HepG2 (cell line): ENCODE measurements around the gene SQOR. TPM values are rescaled to one million over a fixed set of nuclear protein-coding genes. Genes with fewer than 3 reads are reported as not detected.

Experiments used
- AKAP8 ChIP-seq: sonication (generic); formaldehyde crosslinking; IDR thresholded peaks from 2 replicates; pipeline ENCODE4 v1.5.1; 2020; ENCODE audit warnings: mild to moderate bottlenecking, missing genetic modification reagents
- CBX2 ChIP-seq, 2 experiments: fragments of 200-600 bp in 1 of 2; sonication (generic); formaldehyde crosslinking in 1 of 2; IDR thresholded peaks; 2 replicates each; pipeline versions ENCODE4 v1.7.0 to v1.8.1; 2018 to 2022; ENCODE audit warnings: low read depth in 2 of 2, low read length in 1 of 2, mild to moderate bottlenecking in 1 of 2, missing genetic modification reagents in 1 of 2
- DNMT1 ChIP-seq: sonication (generic); formaldehyde crosslinking; IDR thresholded peaks from 2 replicates; pipeline ENCODE4 v1.5.1; 2020; ENCODE audit warnings: mild to moderate bottlenecking, missing genetic modification reagents
- FOSL1 ChIP-seq: sonication (generic); formaldehyde crosslinking; IDR thresholded peaks from 2 replicates; pipeline ENCODE4 v1.9.0; 2021; ENCODE audit warnings: missing genetic modification reagents, borderline replicate concordance
- GATA4 ChIP-seq: sonication (generic); IDR thresholded peaks from 2 replicates; pipeline ENCODE4 v1.6.1; 2016; ENCODE audit warnings: antibody characterized with exemption, low read depth, borderline replicate concordance
- IRX3 ChIP-seq: sonication (generic); formaldehyde crosslinking; IDR thresholded peaks from 2 replicates; pipeline ENCODE4 v1.8.1; 2023; ENCODE audit warnings: mild to moderate bottlenecking, low read depth, missing genetic modification reagents, borderline replicate concordance
- NBN ChIP-seq: fragments of 450-650 bp; conservative IDR thresholded peaks from 2 replicates; pipeline ENCODE4 v1.6.1; 2017
- SAP130 ChIP-seq: IDR thresholded peaks from 2 replicates; pipeline ENCODE4 v1.6.1; 2016; ENCODE audit warnings: low read depth
- TEAD2 ChIP-seq: sonication (generic); formaldehyde crosslinking; IDR thresholded peaks from 2 replicates; pipeline ENCODE4 v1.9.0; 2021; ENCODE audit warnings: missing genetic modification reagents
- TOPORS ChIP-seq: sonication (generic); formaldehyde crosslinking; IDR thresholded peaks from 2 replicates; pipeline ENCODE4 v1.8.0; 2023; ENCODE audit warnings: mild to moderate bottlenecking, missing genetic modification reagents
- XBP1 ChIP-seq: sonication (generic); formaldehyde crosslinking; IDR thresholded peaks from 2 replicates; pipeline ENCODE4 v1.5.0; 2020; ENCODE audit warnings: missing genetic modification reagents
- ZBTB20 ChIP-seq: sonication (generic); formaldehyde crosslinking; IDR thresholded peaks from 2 replicates; pipeline ENCODE4 v1.8.1; 2023; ENCODE audit warnings: missing genetic modification reagents, low read depth, mild to moderate bottlenecking, borderline replicate concordance
- ZNF329 ChIP-seq: sonication (generic); formaldehyde crosslinking; IDR thresholded peaks from 2 replicates; pipeline ENCODE4 v1.9.0; 2021; ENCODE audit warnings: low read depth, mild to moderate bottlenecking, missing genetic modification reagents
- ZNF484 ChIP-seq: sonication (generic); formaldehyde crosslinking; IDR thresholded peaks from 2 replicates; pipeline ENCODE4 v1.5.1; 2020; ENCODE audit warnings: mild to moderate bottlenecking, low read depth, missing genetic modification reagents, borderline replicate concordance
- ZNF761 ChIP-seq: sonication (generic); formaldehyde crosslinking; conservative IDR thresholded peaks from 2 replicates; pipeline ENCODE4 v1.4.0; 2020; ENCODE audit warnings: mild to moderate bottlenecking, missing genetic modification reagents
- ZNF792 ChIP-seq: IDR thresholded peaks from 2 replicates; pipeline ENCODE4 v1.6.1; 2016
- ZSCAN31 ChIP-seq: sonication (generic); formaldehyde crosslinking; IDR thresholded peaks from 2 replicates; pipeline ENCODE4 v1.5.0; 2020; ENCODE audit warnings: low read depth, mild to moderate bottlenecking, missing genetic modification reagents
- polyA plus RNA-seq, 8 experiments: library from polyadenylated mRNA; depleted of rRNA in 3 of 8; stranded (reverse) in 7 of 8; unstranded in 1 of 8; fragments of >200 nt; fragmentation: Illumina TruSeq in 4 of 8; extraction: Trizol in 4 of 8; gene quantifications; 2 replicates each; pipeline versions ENCODE4 v1.2.1 to v1.2.3, GENCODE V29; 2011 to 2016; ENCODE audit warnings: low read depth in 4 of 8, missing spikeins in 1 of 8, mixed read lengths in 1 of 8; ENCODE audit not compliant: insufficient read depth in 1 of 8
- total RNA-seq, 5 experiments: library from RNA; depleted of rRNA; stranded (reverse); fragments of >200 nt; fragmentation: Illumina TruSeq; extraction: Trizol; gene quantifications; 2 replicates each; pipeline ENCODE4 v1.2.3, GENCODE V29; 2016; ENCODE audit warnings: low read depth in 1 of 5
- TF ChIP-seq, protein P1 (sequence below): IDR thresholded peaks from 2 replicates; pipeline ENCODE4 v1.6.1; 2016; ENCODE audit warnings: missing biosample characterization, missing genetic modification reagents, low read depth
- TF ChIP-seq, protein P2 (sequence below): sonication (generic); formaldehyde crosslinking; IDR thresholded peaks from 2 replicates; pipeline ENCODE4 v1.8.0; 2022; ENCODE audit warnings: missing genetic modification reagents, low read depth, mild to moderate bottlenecking, borderline replicate concordance
- TF ChIP-seq, protein P3 (sequence below): conservative IDR thresholded peaks from 2 replicates; pipeline ENCODE4 v1.6.1; 2018; ENCODE audit warnings: missing genetic modification reagents
- TF ChIP-seq, protein P4 (sequence below): sonication (generic); formaldehyde crosslinking; IDR thresholded peaks from 2 replicates; pipeline ENCODE4 v1.4.0; 2020; ENCODE audit warnings: missing genetic modification reagents

The SQOR gene
- total and polyA plus RNA-seq, 2 of the 13 experiments (the other 11 are each of a cell fraction or from before 2014, with no cell fraction given), result 19.3 to 19.4 TPM

DNA sequence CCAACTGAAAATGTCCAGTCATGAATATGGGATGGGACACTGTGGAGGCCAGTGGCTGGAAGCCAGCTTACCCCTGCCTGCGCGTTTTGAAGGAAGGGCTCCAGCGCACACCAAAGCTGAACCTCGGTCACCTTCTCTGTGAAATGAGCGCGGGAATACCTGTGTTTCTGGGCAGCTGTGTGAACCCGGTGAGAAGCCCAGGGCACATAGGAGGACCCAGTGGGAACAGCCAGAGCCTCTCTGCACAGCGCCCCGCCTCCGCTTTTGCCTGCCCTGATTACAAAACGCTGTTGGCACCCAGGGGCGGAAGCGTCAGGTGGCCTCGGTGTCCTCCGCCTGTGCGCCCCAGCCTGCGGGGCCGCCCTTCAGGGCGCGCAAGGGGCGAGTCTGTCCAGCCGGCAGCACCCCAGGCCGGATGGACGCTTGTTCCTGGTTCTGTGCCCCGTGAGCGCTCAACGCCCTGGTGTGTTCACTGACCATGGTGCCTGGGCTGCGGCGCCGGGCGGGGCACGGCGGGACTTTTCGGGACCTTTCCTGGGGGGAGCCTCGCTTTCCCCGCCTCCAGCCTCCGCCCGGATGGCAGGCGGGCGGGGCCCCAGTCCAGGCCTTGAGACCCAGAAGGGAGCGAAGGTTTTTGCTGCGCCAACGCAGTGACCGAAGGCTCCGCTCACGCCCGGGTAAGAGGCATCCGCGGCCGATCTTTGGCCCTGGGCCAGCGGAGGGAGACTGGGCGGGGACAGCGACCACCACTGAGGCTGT, at the start of gene SQOR (continued):
- TF ChIP-seq, protein P1, sequence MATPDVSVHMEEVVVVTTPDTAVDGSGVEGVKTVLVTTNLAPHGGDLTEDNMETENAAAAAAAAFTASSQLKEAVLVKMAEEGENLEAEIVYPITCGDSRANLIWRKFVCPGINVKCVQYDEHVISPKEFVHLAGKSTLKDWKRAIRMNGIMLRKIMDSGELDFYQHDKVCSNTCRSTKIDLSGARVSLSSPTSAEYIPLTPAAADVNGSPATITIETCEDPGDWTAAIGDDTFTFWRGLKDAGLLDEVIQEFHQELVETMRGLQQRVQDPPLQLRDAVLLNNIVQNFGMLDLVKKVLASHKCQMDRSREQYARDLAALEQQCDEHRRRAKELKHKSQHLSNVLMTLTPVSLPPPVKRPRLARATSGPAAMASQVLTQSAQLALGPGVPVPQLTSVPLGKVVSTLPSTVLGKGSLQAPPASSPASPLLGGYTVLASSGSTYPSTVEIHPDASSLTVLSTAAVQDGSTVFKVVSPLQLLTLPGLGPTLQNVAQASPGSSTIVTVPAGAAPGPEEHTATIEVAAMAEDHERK (CRISPR knock-in tag), result no peak
- peak; percentile 68; the same call in 1 of the 2 replicates for TF ChIP-seq AKAP8 (CRISPR knock-in tag)
- TF ChIP-seq ZNF792 (CRISPR knock-in tag), result peak; percentile 63; the same call in 1 of the 2 replicates
- no peak for TF ChIP-seq TOPORS (CRISPR knock-in tag)
- TF ChIP-seq ZNF329 (CRISPR knock-in tag), result no peak; the same call in 1 of the 2 replicates
- TF ChIP-seq, protein P2, sequence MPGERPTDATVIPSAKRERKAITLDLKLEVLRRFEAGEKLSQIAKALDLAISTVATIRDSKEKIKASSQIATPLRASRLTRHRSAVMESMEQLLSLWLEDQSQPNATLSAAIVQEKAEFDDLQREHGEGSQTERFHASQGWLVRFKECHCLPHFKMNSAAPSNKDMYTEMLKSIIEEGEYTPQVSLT (CRISPR knock-in tag), result no peak
- TF ChIP-seq, protein P3, sequence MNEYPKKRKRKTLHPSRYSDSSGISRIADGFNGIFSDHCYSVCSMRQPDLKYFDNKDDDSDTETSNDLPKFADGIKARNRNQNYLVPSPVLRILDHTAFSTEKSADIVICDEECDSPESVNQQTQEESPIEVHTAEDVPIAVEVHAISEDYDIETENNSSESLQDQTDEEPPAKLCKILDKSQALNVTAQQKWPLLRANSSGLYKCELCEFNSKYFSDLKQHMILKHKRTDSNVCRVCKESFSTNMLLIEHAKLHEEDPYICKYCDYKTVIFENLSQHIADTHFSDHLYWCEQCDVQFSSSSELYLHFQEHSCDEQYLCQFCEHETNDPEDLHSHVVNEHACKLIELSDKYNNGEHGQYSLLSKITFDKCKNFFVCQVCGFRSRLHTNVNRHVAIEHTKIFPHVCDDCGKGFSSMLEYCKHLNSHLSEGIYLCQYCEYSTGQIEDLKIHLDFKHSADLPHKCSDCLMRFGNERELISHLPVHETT (CRISPR knock-in tag), result no peak; the same call in 1 of the 2 replicates
- TF ChIP-seq, protein P4, sequence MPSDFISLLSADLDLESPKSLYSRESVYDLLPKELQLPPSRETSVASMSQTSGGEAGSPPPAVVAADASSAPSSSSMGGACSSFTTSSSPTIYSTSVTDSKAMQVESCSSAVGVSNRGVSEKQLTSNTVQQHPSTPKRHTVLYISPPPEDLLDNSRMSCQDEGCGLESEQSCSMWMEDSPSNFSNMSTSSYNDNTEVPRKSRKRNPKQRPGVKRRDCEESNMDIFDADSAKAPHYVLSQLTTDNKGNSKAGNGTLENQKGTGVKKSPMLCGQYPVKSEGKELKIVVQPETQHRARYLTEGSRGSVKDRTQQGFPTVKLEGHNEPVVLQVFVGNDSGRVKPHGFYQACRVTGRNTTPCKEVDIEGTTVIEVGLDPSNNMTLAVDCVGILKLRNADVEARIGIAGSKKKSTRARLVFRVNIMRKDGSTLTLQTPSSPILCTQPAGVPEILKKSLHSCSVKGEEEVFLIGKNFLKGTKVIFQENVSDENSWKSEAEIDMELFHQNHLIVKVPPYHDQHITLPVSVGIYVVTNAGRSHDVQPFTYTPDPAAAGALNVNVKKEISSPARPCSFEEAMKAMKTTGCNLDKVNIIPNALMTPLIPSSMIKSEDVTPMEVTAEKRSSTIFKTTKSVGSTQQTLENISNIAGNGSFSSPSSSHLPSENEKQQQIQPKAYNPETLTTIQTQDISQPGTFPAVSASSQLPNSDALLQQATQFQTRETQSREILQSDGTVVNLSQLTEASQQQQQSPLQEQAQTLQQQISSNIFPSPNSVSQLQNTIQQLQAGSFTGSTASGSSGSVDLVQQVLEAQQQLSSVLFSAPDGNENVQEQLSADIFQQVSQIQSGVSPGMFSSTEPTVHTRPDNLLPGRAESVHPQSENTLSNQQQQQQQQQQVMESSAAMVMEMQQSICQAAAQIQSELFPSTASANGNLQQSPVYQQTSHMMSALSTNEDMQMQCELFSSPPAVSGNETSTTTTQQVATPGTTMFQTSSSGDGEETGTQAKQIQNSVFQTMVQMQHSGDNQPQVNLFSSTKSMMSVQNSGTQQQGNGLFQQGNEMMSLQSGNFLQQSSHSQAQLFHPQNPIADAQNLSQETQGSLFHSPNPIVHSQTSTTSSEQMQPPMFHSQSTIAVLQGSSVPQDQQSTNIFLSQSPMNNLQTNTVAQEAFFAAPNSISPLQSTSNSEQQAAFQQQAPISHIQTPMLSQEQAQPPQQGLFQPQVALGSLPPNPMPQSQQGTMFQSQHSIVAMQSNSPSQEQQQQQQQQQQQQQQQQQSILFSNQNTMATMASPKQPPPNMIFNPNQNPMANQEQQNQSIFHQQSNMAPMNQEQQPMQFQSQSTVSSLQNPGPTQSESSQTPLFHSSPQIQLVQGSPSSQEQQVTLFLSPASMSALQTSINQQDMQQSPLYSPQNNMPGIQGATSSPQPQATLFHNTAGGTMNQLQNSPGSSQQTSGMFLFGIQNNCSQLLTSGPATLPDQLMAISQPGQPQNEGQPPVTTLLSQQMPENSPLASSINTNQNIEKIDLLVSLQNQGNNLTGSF (CRISPR knock-in tag), result no peak; the same call in 1 of the 2 replicates
- peak; percentile 70 for TF ChIP-seq ZSCAN31 (CRISPR knock-in tag)
- no peak for TF ChIP-seq DNMT1
- no peak for TF ChIP-seq CBX2 (IDR thresholded peaks at IDR 0.05; ENCODE audit: low read depth, low read length)
- TF ChIP-seq CBX2 (CRISPR knock-in tag; IDR thresholded peaks at IDR 0.05; ENCODE audit: low read depth), result no peak
- 0 out of 2 replicates have a peak, but pooled peaks have one; percentile 57 for TF ChIP-seq ZBTB20 (CRISPR knock-in tag)
- no peak for TF ChIP-seq ZNF484
- no peak for TF ChIP-seq TEAD2 (CRISPR knock-in tag)
- TF ChIP-seq NBN, result no peak
- TF ChIP-seq ZNF761 (CRISPR knock-in tag), result 0 out of 2 replicates have a peak, but pooled peaks have one; percentile 22
- no peak for TF ChIP-seq GATA4
- TF ChIP-seq XBP1 (CRISPR knock-in tag), result no peak
- TF ChIP-seq FOSL1, result no peak
- TF ChIP-seq SAP130 (CRISPR knock-in tag), result peak; percentile 68
- TF ChIP-seq IRX3 (CRISPR knock-in tag), result no peak
